Neural cell (in vitro differentiated cells): ENCODE data around the gene ERVMER34-1. TPM values are rescaled to one million over a fixed set of nuclear protein-coding genes. Genes with fewer than 3 reads are reported as not detected.

ENCODE experiments used
- H2AFZ ChIP-seq: fragments of 200-600, 300-800 bp; sonication (generic), shearing (Covaris generic); 2 replicates; pipeline ENCODE4 v1.6.0; 2014; ENCODE audit warnings: low read depth, mild to moderate bottlenecking, antibody characterized with exemption, low read length, moderate library complexity
- H3F3A ChIP-seq: fragments of 200-600 bp; shearing (Covaris generic); 2 replicates; pipeline ENCODE4 v1.6.1; 2016; ENCODE audit warnings: mild to moderate bottlenecking, moderate library complexity, mixed read lengths, antibody characterized with exemption, low read length; ENCODE audit not compliant: insufficient read depth, poor library complexity, severe bottlenecking
- H3K27ac ChIP-seq: fragments of 200-600, 300-800 bp; sonication (generic), shearing (Covaris generic); 2 replicates; pipeline ENCODE4 v1.5.1; 2014; ENCODE audit warnings: mild to moderate bottlenecking, low read length, moderate library complexity
- H3K27me3 ChIP-seq: fragments of 300-800, 200-600 bp; sonication (generic), shearing (Covaris generic); 2 replicates; pipeline ENCODE4 v1.6.0; 2014; ENCODE audit warnings: mild to moderate bottlenecking, low read depth, low read length, moderate library complexity; ENCODE audit not compliant: insufficient read depth
- H3K36me3 ChIP-seq: fragments of 300-800, 200-600 bp; sonication (generic), shearing (Covaris generic); 2 replicates; pipeline ENCODE4 v1.5.1; 2014; ENCODE audit warnings: mild to moderate bottlenecking, antibody characterized with exemption, low read length, moderate library complexity; ENCODE audit not compliant: insufficient read depth
- H3K4me2 ChIP-seq: fragments of 300-800, 200-600 bp; sonication (generic), shearing (Covaris generic); 2 replicates; pipeline ENCODE4 v1.6.0; 2014; ENCODE audit warnings: mild to moderate bottlenecking, low read length
- H3K4me3 ChIP-seq: fragments of 300-800, 200-600 bp; sonication (generic), shearing (Covaris generic); 2 replicates; pipeline ENCODE4 v1.5.1; 2014; ENCODE audit warnings: mild to moderate bottlenecking, low read length, moderate library complexity
- H3K79me2 ChIP-seq: fragments of 200-600 bp; shearing (Covaris generic); replicated peaks from 2 replicates; pipeline ENCODE4 v1.6.0; 2014; ENCODE audit warnings: mild to moderate bottlenecking, low read length, moderate library complexity; ENCODE audit not compliant: insufficient read depth
- H3K9ac ChIP-seq: fragments of 300-800, 200-600 bp; sonication (generic), shearing (Covaris generic); 2 replicates; pipeline ENCODE4 v1.6.1; 2016; ENCODE audit warnings: mild to moderate bottlenecking, low read length, mixed read lengths
- H3K9me2 ChIP-seq: fragments of 200-600 bp; shearing (Covaris generic); 2 replicates; pipeline ENCODE4 v1.6.1; 2016; ENCODE audit warnings: mild to moderate bottlenecking, low read length, mixed read lengths; ENCODE audit not compliant: insufficient read depth
- H3K9me3 ChIP-seq: fragments of 200-600, 300-800 bp; sonication (generic), shearing (Covaris generic); 2 replicates; pipeline ENCODE4 v1.6.1; 2016; ENCODE audit warnings: mild to moderate bottlenecking, mixed run types, low read length, moderate library complexity, mixed read lengths
- H4K20me1 ChIP-seq: fragments of 200-600 bp; shearing (Covaris generic); 2 replicates; pipeline ENCODE4 v1.6.1; 2016; ENCODE audit warnings: mild to moderate bottlenecking, mixed run types; ENCODE audit not compliant: insufficient read depth
- CTCF ChIP-seq: fragments of 450-650 bp; IDR thresholded peaks from 2 replicates; pipeline ENCODE4 v1.5.1; 2014; ENCODE audit warnings: antibody characterized with exemption, mild to moderate bottlenecking, moderate library complexity; ENCODE audit not compliant: poor library complexity, severe bottlenecking
- EP300 ChIP-seq: fragments of 450-650 bp; conservative IDR thresholded peaks from 2 replicates; pipeline ENCODE4 v1.6.1; 2014; ENCODE audit warnings: antibody characterized with exemption, mild to moderate bottlenecking, moderate library complexity; ENCODE audit not compliant: poor library complexity, severe bottlenecking
- EZH2 ChIP-seq: fragments of 200-600, 300-800 bp; shearing (Covaris generic), sonication (generic); IDR thresholded peaks from 2 replicates; pipeline ENCODE4 v1.6.1; 2014; ENCODE audit warnings: antibody characterized with exemption, low read length, borderline replicate concordance, mild to moderate bottlenecking; ENCODE audit not compliant: insufficient read depth, poor library complexity, severe bottlenecking
- MXI1 ChIP-seq: fragments of 450-650 bp; conservative IDR thresholded peaks from 2 replicates; pipeline ENCODE4 v1.6.1; 2014; ENCODE audit warnings: antibody characterized with exemption, mild to moderate bottlenecking; ENCODE audit not compliant: poor library complexity, severe bottlenecking
- POLR2AphosphoS5 ChIP-seq: IDR thresholded peaks from 2 replicates; pipeline ENCODE4 v1.6.1; 2012
- RAD21 ChIP-seq: fragments of 450-650 bp; conservative IDR thresholded peaks from 2 replicates; pipeline ENCODE4 v1.6.1; 2014; ENCODE audit warnings: antibody characterized with exemption, mild to moderate bottlenecking, moderate library complexity
- REST ChIP-seq: IDR thresholded peaks from 2 replicates; pipeline ENCODE4 v1.6.1; 2012; ENCODE audit warnings: borderline replicate concordance
- SMC3 ChIP-seq: fragments of 450-650 bp; conservative IDR thresholded peaks from 2 replicates; pipeline ENCODE4 v1.6.1; 2014; ENCODE audit warnings: antibody characterized with exemption, mild to moderate bottlenecking, moderate library complexity; ENCODE audit not compliant: poor library complexity
- TAF1 ChIP-seq: IDR thresholded peaks from 2 replicates; pipeline ENCODE4 v1.6.1; 2012; ENCODE audit warnings: low read depth
- polyA plus RNA-seq: library from polyadenylated mRNA; depleted of rRNA; stranded (reverse); fragments of >200 nt; gene quantifications from 2 replicates; pipeline ENCODE4 v1.2.3, GENCODE V29; 2014

Gene ERVMER34-1
- polyA plus RNA-seq, 1 donor from 2014 or later: not detected

- Histone ChIP-seq H2AFZ (no peak overlapping the region), H3K4me2 (no peak overlapping the region), H3K36me3 (no peaks in the 10 kb centered on the region), H3K27ac (no peak overlapping the region), H3K4me3 (no peak overlapping the region), H3K27me3 (no peaks in the 10 kb centered on the region), H3F3A (no peaks in the 10 kb centered on the region), H3K9me3 (no peaks in the 10 kb centered on the region), H3K9ac (no peak overlapping the region), H3K79me2 (no peaks in the 10 kb centered on the region), H3K9me2 (no peaks in the 10 kb centered on the region), H4K20me1 (no peaks in the 10 kb centered on the region)
- TF ChIP-seq POLR2AphosphoS5 (no peak), EZH2 (no peak), TAF1 (no peak), CTCF (no peak), SMC3 (no peak), MXI1 (no peak), RAD21 (no peak), EP300 (no peak), REST (no peak)
Observed at GRCh38 chr4:52795533-52795932, 44.3 kb upstream of the ERVMER34-1 start.

- no peaks in the 10 kb centered on the region for H3K36me3 ChIP-seq
- H3K9me3 ChIP-seq: no peaks in the 10 kb centered on the region
- H3K9me2 ChIP-seq: no peaks in the 10 kb centered on the region
- no peak overlapping the region for H3K4me3 ChIP-seq
- H3K27ac ChIP-seq: no peak overlapping the region
- TF ChIP-seq EZH2 (no peak), MXI1 (no peak), CTCF (no peak), TAF1 (no peak), POLR2AphosphoS5 (no peak), EP300 (no peak), REST (no peak), RAD21 (no peak), SMC3 (no peak)
- H4K20me1 ChIP-seq: no peaks in the 10 kb centered on the region
- H3K4me2 ChIP-seq: no peak overlapping the region
- no peak overlapping the region for H2AFZ ChIP-seq
- H3F3A ChIP-seq: no peaks in the 10 kb centered on the region
- no peak overlapping the region for H3K9ac ChIP-seq
- no peaks in the 10 kb centered on the region for H3K79me2 ChIP-seq
- no peaks in the 10 kb centered on the region for H3K27me3 ChIP-seq
Observed at GRCh38 chr4:52791936-52792335, 40.7 kb upstream of the ERVMER34-1 start.
